BE2C (cell line): ENCODE results near the gene TCEANC2.

Experiments
- DNase-seq: peaks from one replicate; pipeline ENCODE4 v3.0.0-alpha.2; 2020
- H3K27me3 ChIP-seq: fragments of 250-450 bp; sonication (Bioruptor Pico); 2 replicates; pipeline ENCODE4 v1.5.1; 2020; ENCODE audit warnings: mild to moderate bottlenecking
- H3K36me3 ChIP-seq: fragments of 250-450 bp; sonication (Bioruptor Pico); 2 replicates; pipeline ENCODE4 v1.5.1; 2020; ENCODE audit warnings: mild to moderate bottlenecking
- H3K4me1 ChIP-seq: fragments of 250-450 bp; sonication (Bioruptor Pico); 2 replicates; pipeline ENCODE4 v1.5.1; 2020
- H3K4me3 ChIP-seq: 2 replicates; pipeline ENCODE4 v1.5.1; 2011; ENCODE audit warnings: low read depth, low read length
- H3K9me3 ChIP-seq: fragments of 250-450 bp; sonication (Bioruptor Pico); 2 replicates; pipeline ENCODE4 v1.5.1; 2020
- TF ChIP-seq, protein P1 (sequence below): IDR thresholded peaks from 2 replicates; pipeline ENCODE4 v1.5.1; 2012; ENCODE audit warnings: mild to moderate bottlenecking, low read depth, low read length

Gene TCEANC2

GRCh38 chr1:54109129-54110090 is 56.0 kb downstream of the TCEANC2 start:
- DNase-seq = no peak
- TF ChIP-seq, protein P1, sequence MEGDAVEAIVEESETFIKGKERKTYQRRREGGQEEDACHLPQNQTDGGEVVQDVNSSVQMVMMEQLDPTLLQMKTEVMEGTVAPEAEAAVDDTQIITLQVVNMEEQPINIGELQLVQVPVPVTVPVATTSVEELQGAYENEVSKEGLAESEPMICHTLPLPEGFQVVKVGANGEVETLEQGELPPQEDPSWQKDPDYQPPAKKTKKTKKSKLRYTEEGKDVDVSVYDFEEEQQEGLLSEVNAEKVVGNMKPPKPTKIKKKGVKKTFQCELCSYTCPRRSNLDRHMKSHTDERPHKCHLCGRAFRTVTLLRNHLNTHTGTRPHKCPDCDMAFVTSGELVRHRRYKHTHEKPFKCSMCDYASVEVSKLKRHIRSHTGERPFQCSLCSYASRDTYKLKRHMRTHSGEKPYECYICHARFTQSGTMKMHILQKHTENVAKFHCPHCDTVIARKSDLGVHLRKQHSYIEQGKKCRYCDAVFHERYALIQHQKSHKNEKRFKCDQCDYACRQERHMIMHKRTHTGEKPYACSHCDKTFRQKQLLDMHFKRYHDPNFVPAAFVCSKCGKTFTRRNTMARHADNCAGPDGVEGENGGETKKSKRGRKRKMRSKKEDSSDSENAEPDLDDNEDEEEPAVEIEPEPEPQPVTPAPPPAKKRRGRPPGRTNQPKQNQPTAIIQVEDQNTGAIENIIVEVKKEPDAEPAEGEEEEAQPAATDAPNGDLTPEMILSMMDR = no peak
- no peaks in the 10 kb centered on the region for H3K27me3 ChIP-seq
- H3K4me3 ChIP-seq = no peak overlapping the region
- no peaks in the 10 kb centered on the region for H3K9me3 ChIP-seq
- H3K36me3 ChIP-seq = no peaks in the 10 kb centered on the region
- H3K4me1 ChIP-seq = no peaks in the 10 kb centered on the region

- no peaks in the 10 kb centered on the region for H3K4me1 ChIP-seq
- no peak overlapping the region for H3K4me3 ChIP-seq
- H3K36me3 ChIP-seq = no peaks in the 10 kb centered on the region
- no peaks in the 10 kb centered on the region for H3K27me3 ChIP-seq
- TF ChIP-seq, protein P1 = no peak
- DNase-seq = no peak
- no peaks in the 10 kb centered on the region for H3K9me3 ChIP-seq
These were observed 57.6 kb downstream of the TCEANC2 start for GRCh38 chr1:54110996-54111395.

- no peaks in the 10 kb centered on the region for H3K36me3 ChIP-seq
- no peak overlapping the region for H3K4me3 ChIP-seq
- DNase-seq = no peak
- TF ChIP-seq, protein P1 = no peak
- H3K27me3 ChIP-seq = no peaks in the 10 kb centered on the region
- no peaks in the 10 kb centered on the region for H3K9me3 ChIP-seq
- no peaks in the 10 kb centered on the region for H3K4me1 ChIP-seq
These were observed 58.2 kb downstream of the TCEANC2 start for GRCh38 chr1:54111624-54112023.

DNA sequence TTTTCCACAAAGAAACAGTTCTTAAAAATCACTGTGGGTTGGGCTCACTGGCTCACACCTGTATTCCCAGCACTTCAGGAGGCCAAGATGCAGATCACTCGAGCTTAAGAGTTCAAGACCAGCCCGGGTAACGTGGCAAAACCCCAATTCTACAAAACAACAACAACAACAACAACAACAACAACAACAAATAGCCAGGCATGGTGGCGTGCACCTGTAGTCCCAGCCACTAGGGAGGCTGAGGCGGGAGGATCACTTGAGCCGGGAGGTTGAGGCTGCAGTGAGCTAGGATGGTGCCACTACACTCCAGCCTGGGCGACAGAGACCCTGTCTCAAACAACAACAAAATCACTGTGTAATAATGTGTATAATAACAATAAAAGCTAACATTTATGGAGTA is 58.6 kb downstream of the TCEANC2 start:
- Histone ChIP-seq H3K9me3 (no peaks in the 10 kb centered on the region), H3K4me3 (no peak overlapping the region)
- DNase-seq = no peak

DNA sequence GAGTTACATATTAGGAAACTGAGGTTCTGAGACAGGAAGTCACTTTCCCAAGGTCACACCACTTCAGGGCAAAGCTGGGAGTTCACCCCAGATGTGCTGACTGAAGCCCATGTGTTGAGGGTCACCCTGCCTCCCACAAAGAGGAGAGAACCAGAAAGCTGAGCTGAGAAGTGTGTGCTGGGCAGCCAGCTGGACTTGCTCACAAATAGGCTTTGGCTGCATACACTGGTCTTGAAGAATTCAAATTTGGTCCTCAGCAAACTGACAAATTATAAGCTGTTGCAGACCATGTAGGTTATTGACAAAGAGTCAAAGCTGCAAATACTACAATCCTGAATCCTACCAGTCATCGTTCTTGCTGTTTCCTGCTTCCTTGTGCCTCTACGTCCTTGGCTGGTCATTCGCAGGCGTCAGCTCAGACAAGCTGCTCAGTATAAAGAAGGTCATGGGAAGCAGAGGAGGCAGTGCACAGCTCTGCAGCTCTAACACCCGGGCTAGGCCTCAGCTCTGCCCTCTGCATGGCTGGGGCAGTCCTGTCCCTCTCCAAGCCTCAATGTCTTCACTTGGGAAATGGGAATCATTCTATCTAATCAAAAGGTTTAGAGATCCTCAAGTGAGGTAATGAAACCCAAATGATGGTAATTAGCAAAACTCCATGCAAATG is 59.4 kb downstream of the TCEANC2 start:
- Histone ChIP-seq H3K9me3 (no peaks in the 10 kb centered on the region), H3K4me3 (no peak overlapping the region), H3K4me1 (no peaks in the 10 kb centered on the region)

More for the DNA sequence above, 58.6 kb downstream of the TCEANC2 start:
- H3K36me3 ChIP-seq = no peaks in the 10 kb centered on the region
- TF ChIP-seq, protein P1 = no peak
- no peaks in the 10 kb centered on the region for H3K27me3 ChIP-seq
- H3K4me1 ChIP-seq = no peaks in the 10 kb centered on the region

More for the DNA sequence above, 59.4 kb downstream of the TCEANC2 start:
- TF ChIP-seq, protein P1 = no peak
- H3K36me3 ChIP-seq = no peaks in the 10 kb centered on the region
- H3K27me3 ChIP-seq = no peaks in the 10 kb centered on the region
- no peak for DNase-seq
